Spinal cord (tissue), 10 donors: ENCODE results near the gene DHRS3. TPM values are rescaled to one million over a fixed set of nuclear protein-coding genes. Genes with fewer than 3 reads are reported as not detected.
"Not testable (repeated sequence)": the region's sequence is repeated elsewhere in the genome, so short reads cannot be mapped to it uniquely, and the experiment has no call there.

Source experiments
- DNase-seq, 6 donors: peaks; one replicate each; pipeline versions ENCODE4 v3.0.0 to v3.0.0-alpha.2; 2013 to 2015; ENCODE audit warnings: low spot score in 6 of 6, low read depth in 4 of 6
- H3K27ac ChIP-seq: one replicate; pipeline ENCODE4 v1.5.1; 2013; ENCODE audit warnings: low read depth, low read length, control low read depth
- H3K27me3 ChIP-seq: one replicate; pipeline ENCODE4 v1.6.1; 2013; ENCODE audit warnings: low read length; ENCODE audit not compliant: control insufficient read depth, insufficient read depth
- H3K36me3 ChIP-seq: one replicate; pipeline ENCODE4 v1.6.1; 2013; ENCODE audit warnings: low read length; ENCODE audit not compliant: control insufficient read depth, insufficient read depth
- H3K4me1 ChIP-seq: one replicate; pipeline ENCODE4 v1.6.1; 2013; ENCODE audit warnings: low read length; ENCODE audit not compliant: control insufficient read depth, insufficient read depth
- H3K4me3 ChIP-seq: one replicate; pipeline ENCODE4 v1.5.1; 2013; ENCODE audit warnings: low read depth, low read length, control low read depth
- H3K9me3 ChIP-seq: one replicate; pipeline ENCODE4 v1.6.1; 2013; ENCODE audit warnings: low read length; ENCODE audit not compliant: control insufficient read depth, insufficient read depth
- WGBS: methylation state at CpG from one replicate; pipeline ENCODE4 v1.1.5; 2013; ENCODE audit warnings: missing lambda C conversion rate; ENCODE audit not compliant: insufficient coverage; 5-methylcytosine and 5-hydroxymethylcytosine counted together
- polyA plus RNA-seq, 2 donors: library from polyadenylated mRNA; unstranded; fragments of 120-200 nt; gene quantifications; one replicate each; pipeline ENCODE4 v1.2.1, GENCODE V29; 2013; ENCODE audit not compliant: insufficient read length in 2 of 2
- small RNA-seq: library from RNA; depleted of rRNA; stranded (forward); fragments of <200 nt; gene quantifications from one replicate; pipeline ENCODE3, GENCODE V24; 2014; ENCODE audit warnings: low replicate concordance
- total RNA-seq, 2 donors: library from RNA; depleted of rRNA in 1 of 2; stranded (reverse); fragments of 120-200 nt in 1 of 2; fragments of >200 nt in 1 of 2; gene quantifications; one replicate each; pipeline versions ENCODE4 v1.2.3 to v1.2.4, GENCODE V29; 2013 to 2014
- donor health status: healthy.

The DHRS3 gene
- total and polyA plus RNA-seq, 4 donors = 22.1 to 160 (median 73.3) TPM

GRCh38 chr1:12525311-12526181, 92.5 kb downstream of the DHRS3 start:
- H3K36me3 ChIP-seq = no peaks in the 10 kb centered on the region
- peaks cover 7% of the 10 kb centered on the region for H3K4me1 ChIP-seq
- WGBS = 70% methylated on average over 12 of the region's 13 CpGs
- no peak for DNase-seq
- peak overlapping the region; percentile 67 for H3K27ac ChIP-seq
- H3K27me3 ChIP-seq = no peaks in the 10 kb centered on the region
- no peak overlapping the region for H3K4me3 ChIP-seq
- H3K9me3 ChIP-seq = no peaks in the 10 kb centered on the region

- no peaks in the 10 kb centered on the region for H3K36me3 ChIP-seq
- H3K4me3 ChIP-seq = no peak overlapping the region
- peaks cover 12% of the 10 kb centered on the region for H3K4me1 ChIP-seq
- no peak for DNase-seq
- no peaks in the 10 kb centered on the region for H3K27me3 ChIP-seq
- no peaks in the 10 kb centered on the region for H3K9me3 ChIP-seq
- 86% methylated on average over 1 of the region's 2 CpGs for WGBS
- H3K27ac ChIP-seq = no peak overlapping the region
These were observed 93.7 kb downstream of the DHRS3 start for GRCh38 chr1:12524266-12524665.

GRCh38 chr1:12522780-12523179, 95.2 kb downstream of the DHRS3 start:
- not testable (repeated sequence) for H3K4me3 ChIP-seq, H3K27me3 ChIP-seq, H3K27ac ChIP-seq, H3K36me3 ChIP-seq, DNase-seq, H3K9me3 ChIP-seq
- no CpG with 5 or more reads among the region's 9 CpGs for WGBS
- H3K4me1 ChIP-seq = peaks cover 25% of the 10 kb centered on the region

- H3K27ac ChIP-seq = no peak overlapping the region
- H3K9me3 ChIP-seq = no peaks in the 10 kb centered on the region
- no peak for DNase-seq
- H3K27me3 ChIP-seq = no peaks in the 10 kb centered on the region
- WGBS = 89% methylated on average over 3 of the region's 5 CpGs
- peaks cover 25% of the 10 kb centered on the region for H3K4me1 ChIP-seq
- H3K36me3 ChIP-seq = no peaks in the 10 kb centered on the region
- no peak overlapping the region for H3K4me3 ChIP-seq
These were observed 96.9 kb downstream of the DHRS3 start for GRCh38 chr1:12521096-12521495.

GRCh38 chr1:12519693-12520364, 98.2 kb downstream of the DHRS3 start:
- Histone ChIP-seq H3K4me1 (peaks cover 18% of the 10 kb centered on the region), H3K9me3 (no peaks in the 10 kb centered on the region), H3K27me3 (no peaks in the 10 kb centered on the region), H3K4me3 (no peak overlapping the region), H3K36me3 (no peaks in the 10 kb centered on the region), H3K27ac (peak overlapping the region; percentile 50)
- WGBS = 89% methylated on average over 11 of the region's 11 CpGs
- DNase-seq = no peak

GRCh38 chr1:12518931-12519692, 98.9 kb downstream of the DHRS3 start:
- Histone ChIP-seq H3K27ac (peak overlapping the region; percentile 50), H3K4me1 (peaks cover 18% of the 10 kb centered on the region), H3K36me3 (no peaks in the 10 kb centered on the region), H3K9me3 (no peaks in the 10 kb centered on the region), H3K27me3 (no peaks in the 10 kb centered on the region), H3K4me3 (no peak overlapping the region)
- WGBS = 38% methylated on average over 15 of the region's 21 CpGs
- peak in 1 of 6 donors; percentile 68 for DNase-seq

Small RNA genes within 50 kb of the gene (small RNA-seq; reads per million reads assigned to genes)
- not detected for gene MIR6730
- gene RNU6ATAC18P = not detected

Other genes starting within 250 kb of the DHRS3 start
- gene AADACL4, start 25.9 kb upstream of the DHRS3 start, total RNA-seq = under 1 TPM in 1 of 2 donors, not detected in 1; 0.11 TPM
- not detected for gene AADACL4, start 25.9 kb upstream of the DHRS3 start, polyA plus RNA-seq
- gene AADACL3, start 97.9 kb upstream of the DHRS3 start, total RNA-seq = not detected
- not detected for gene AADACL3, start 97.9 kb upstream of the DHRS3 start, polyA plus RNA-seq
- gene CFAP107, start 128.0 kb upstream of the DHRS3 start, total RNA-seq = 1 to 10 TPM in 1 of 2 donors, under 1 TPM in 1; 0.69 to 2.3 TPM
- 1 to 10 TPM; 7.0 to 7.5 TPM for gene CFAP107, start 128.0 kb upstream of the DHRS3 start, polyA plus RNA-seq
- not detected for gene PRAMEF12, start 155.5 kb upstream of the DHRS3 start, total RNA-seq
- gene PRAMEF12, start 155.5 kb upstream of the DHRS3 start, polyA plus RNA-seq = under 1 TPM; 0.14 to 0.15 TPM
- gene PRAMEF1, start 173.2 kb upstream of the DHRS3 start, total RNA-seq = not detected
- gene PRAMEF1, start 173.2 kb upstream of the DHRS3 start, polyA plus RNA-seq = not detected
- not detected for gene PRAMEF11, start 213.2 kb upstream of the DHRS3 start, total RNA-seq
- not detected for gene PRAMEF11, start 213.2 kb upstream of the DHRS3 start, polyA plus RNA-seq
- gene HNRNPCL1, start 230.5 kb upstream of the DHRS3 start, total RNA-seq = not detected
- not detected for gene HNRNPCL1, start 230.5 kb upstream of the DHRS3 start, polyA plus RNA-seq
- not detected for gene PRAMEF2, start 238.9 kb upstream of the DHRS3 start, total RNA-seq
- not detected for gene PRAMEF2, start 238.9 kb upstream of the DHRS3 start, polyA plus RNA-seq